Mucosa of rectum (tissue), 2 donors: ENCODE data around the gene MLLT10.
"Not testable (repeated sequence)": the region's sequence is repeated elsewhere in the genome, so short reads cannot be mapped to it uniquely, and the experiment has no call there.

Experiments used
- H3K27ac ChIP-seq, 2 donors: one replicate each; pipeline ENCODE4 v1.7.0; 2013; ENCODE audit warnings: inconsistent platforms in 2 of 2, low read depth in 2 of 2, low read length in 2 of 2
- H3K27me3 ChIP-seq, 2 donors: one replicate each; pipeline ENCODE4 v1.7.0; 2013; ENCODE audit warnings: low read length in 2 of 2; ENCODE audit not compliant: control insufficient read depth in 2 of 2, insufficient read depth in 2 of 2
- H3K36me3 ChIP-seq, 2 donors: one replicate each; pipeline ENCODE4 v1.7.0; 2013; ENCODE audit warnings: low read length in 2 of 2; ENCODE audit not compliant: control insufficient read depth in 2 of 2, insufficient read depth in 2 of 2
- H3K4me1 ChIP-seq, 2 donors: one replicate each; pipeline ENCODE4 v1.7.0; 2013; ENCODE audit warnings: low read length in 2 of 2, mild to moderate bottlenecking in 1 of 2; ENCODE audit not compliant: control insufficient read depth in 2 of 2, insufficient read depth in 2 of 2
- H3K4me3 ChIP-seq, 2 donors: one replicate each; pipeline ENCODE4 v1.7.0; 2013; ENCODE audit warnings: low read length in 2 of 2
- H3K9ac ChIP-seq, 2 donors: one replicate each; pipeline ENCODE4 v1.7.0; 2013; ENCODE audit warnings: low read length in 2 of 2, low read depth in 1 of 2, mild to moderate bottlenecking in 1 of 2
- H3K9me3 ChIP-seq, 2 donors: one replicate each; pipeline ENCODE4 v1.7.0; 2013; ENCODE audit warnings: low read length in 2 of 2; ENCODE audit not compliant: control insufficient read depth in 2 of 2
- donor health status: healthy.
- donor health status: Normal muscosa, but diverticular disease.

MLLT10 gene

DNA sequence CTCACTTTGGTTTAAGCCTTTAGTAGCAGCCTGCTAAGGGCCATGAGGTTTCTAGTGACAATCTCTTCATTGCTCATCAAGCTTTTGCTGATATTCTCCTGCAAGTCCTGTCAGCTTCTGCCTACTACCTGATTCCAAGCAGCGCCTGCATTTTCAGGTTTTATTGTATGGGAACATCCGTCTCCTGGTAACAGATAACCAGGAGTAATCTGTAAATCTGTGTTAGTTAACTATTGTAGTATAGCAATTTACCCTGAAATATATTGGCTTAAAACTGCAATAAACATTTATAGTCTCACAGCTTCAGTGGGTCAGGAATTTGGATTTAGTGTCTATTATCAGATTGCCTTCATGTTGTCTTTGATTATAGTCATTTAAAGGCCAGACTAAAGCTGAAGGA, 94.0 kb downstream of the MLLT10 start:
- no peaks in the 10 kb centered on the region for H3K27me3 ChIP-seq
- H3K9ac ChIP-seq = no peak overlapping the region
- no peak overlapping the region for H3K27ac ChIP-seq
- H3K4me1 ChIP-seq = no peaks in the 10 kb centered on the region
- peaks cover 4 to 5% of the 10 kb centered on the region in 2 donors for H3K36me3 ChIP-seq
- no peak overlapping the region for H3K4me3 ChIP-seq
- no peaks in the 10 kb centered on the region for H3K9me3 ChIP-seq

DNA sequence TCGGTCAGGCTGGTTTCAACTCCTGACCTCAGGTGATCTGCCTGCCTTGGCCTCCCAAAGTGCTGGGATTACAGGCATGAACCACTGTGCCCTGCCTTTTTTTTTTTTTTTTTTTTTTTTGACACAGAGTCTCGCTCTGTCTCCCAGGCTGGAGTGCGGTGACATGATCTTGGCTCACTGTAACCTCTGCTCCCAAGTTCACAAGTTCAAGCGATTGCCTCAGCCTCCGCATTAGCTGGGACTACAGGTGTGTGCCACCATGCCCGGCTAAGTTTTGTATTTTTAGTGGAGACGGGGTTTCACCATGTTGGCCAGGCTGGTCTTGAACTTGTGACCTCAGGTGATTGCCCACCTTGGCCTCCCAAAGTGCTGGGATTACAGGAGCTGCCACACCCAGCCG, 94.6 kb downstream of the MLLT10 start:
- not testable (repeated sequence) for H3K36me3 ChIP-seq, H3K27me3 ChIP-seq, H3K27ac ChIP-seq, H3K9me3 ChIP-seq, H3K9ac ChIP-seq, H3K4me3 ChIP-seq, H3K4me1 ChIP-seq

DNA sequence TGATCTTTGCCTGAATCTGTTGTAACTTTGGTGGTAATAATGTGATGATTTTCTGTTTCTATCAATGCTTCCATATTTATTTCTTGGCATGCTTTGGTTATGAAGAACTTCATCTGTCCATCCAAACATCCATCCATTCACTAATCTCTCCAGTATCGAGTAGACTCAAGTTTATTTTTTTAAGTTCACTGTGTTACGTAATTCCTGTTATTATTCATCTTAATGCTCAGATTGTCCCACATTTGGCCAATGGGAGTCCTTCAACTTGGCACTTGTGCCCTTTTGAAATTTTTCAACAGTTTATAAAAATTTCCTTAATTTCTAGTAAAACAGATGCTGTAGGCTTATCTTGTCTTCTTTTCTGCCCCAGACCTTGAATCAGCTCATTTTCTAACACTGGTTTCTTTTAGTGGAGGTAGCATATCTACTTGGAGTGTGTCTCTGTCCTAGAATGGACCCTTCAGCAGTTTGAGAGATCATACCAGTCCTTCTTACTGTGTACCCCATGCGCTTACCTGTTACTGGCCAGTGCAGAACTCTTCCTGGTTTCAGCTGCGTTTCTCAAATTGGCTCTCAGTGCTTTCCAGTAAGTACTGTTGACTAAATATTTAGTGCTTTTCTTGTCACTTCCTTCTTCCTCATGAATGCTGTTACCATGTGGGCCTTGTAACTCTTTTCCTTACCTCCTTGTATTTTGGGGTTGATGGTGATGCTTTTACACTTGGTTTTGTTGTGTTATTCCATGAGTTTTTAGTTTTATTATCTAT, 100.8 kb downstream of the MLLT10 start:
- H3K9me3 ChIP-seq = no peaks in the 10 kb centered on the region
- no peak overlapping the region for H3K27ac ChIP-seq
- no peaks in the 10 kb centered on the region for H3K4me1 ChIP-seq
- H3K4me3 ChIP-seq = no peak overlapping the region
- peaks cover 5 to 8% of the 10 kb centered on the region in 2 donors for H3K36me3 ChIP-seq
- no peak overlapping the region for H3K9ac ChIP-seq
- no peaks in the 10 kb centered on the region for H3K27me3 ChIP-seq

DNA sequence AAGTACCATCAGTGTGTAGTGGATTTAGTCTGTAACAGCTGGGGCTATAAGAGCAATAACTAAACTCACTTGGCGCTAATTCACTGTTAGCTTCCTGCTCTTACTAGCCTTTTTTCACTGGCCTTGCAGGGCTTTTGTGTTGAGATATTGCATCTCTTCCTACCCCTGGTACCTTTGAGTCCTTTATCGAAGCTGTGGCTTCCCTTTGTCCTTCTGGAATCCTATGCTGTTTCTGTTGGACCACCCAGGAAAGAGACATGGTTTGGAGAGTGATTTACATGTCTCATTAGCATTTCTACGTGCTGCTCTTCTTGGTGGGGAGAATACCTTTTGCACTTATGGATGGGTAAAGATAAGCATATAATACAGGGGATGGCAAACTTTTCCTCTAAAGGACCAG, 103.8 kb downstream of the MLLT10 start:
- Histone ChIP-seq H3K9ac (no peak overlapping the region), H3K4me3 (no peak overlapping the region), H3K9me3 (no peaks in the 10 kb centered on the region), H3K36me3 (peaks cover 5 to 8% of the 10 kb centered on the region in 2 donors), H3K27me3 (no peaks in the 10 kb centered on the region), H3K4me1 (no peaks in the 10 kb centered on the region), H3K27ac (no peak overlapping the region)

GRCh38 chr10:21638681-21639080, 104.6 kb downstream of the MLLT10 start:
- H3K36me3 ChIP-seq = peaks cover 5 to 8% of the 10 kb centered on the region in 2 donors
- no peak overlapping the region for H3K9ac ChIP-seq
- H3K9me3 ChIP-seq = no peaks in the 10 kb centered on the region
- H3K27ac ChIP-seq = no peak overlapping the region
- no peaks in the 10 kb centered on the region for H3K4me1 ChIP-seq
- no peaks in the 10 kb centered on the region for H3K27me3 ChIP-seq
- H3K4me3 ChIP-seq = no peak overlapping the region

- Histone ChIP-seq H3K36me3 (peaks cover 2 to 3% of the 10 kb centered on the region in 2 donors), H3K9me3 (no peaks in the 10 kb centered on the region), H3K4me3 (no peak overlapping the region), H3K27me3 (no peaks in the 10 kb centered on the region), H3K9ac (no peak overlapping the region), H3K4me1 (no peaks in the 10 kb centered on the region), H3K27ac (no peak overlapping the region)
These were observed 114.0 kb downstream of the MLLT10 start for GRCh38 chr10:21648040-21648439.

- no peak overlapping the region for H3K4me3 ChIP-seq
- H3K4me1 ChIP-seq = no peaks in the 10 kb centered on the region
- peaks cover 2 to 6% of the 10 kb centered on the region in 2 donors for H3K36me3 ChIP-seq
- no peaks in the 10 kb centered on the region for H3K9me3 ChIP-seq
- H3K9ac ChIP-seq = no peak overlapping the region
- H3K27me3 ChIP-seq = no peaks in the 10 kb centered on the region
- no peak overlapping the region for H3K27ac ChIP-seq
These were observed 115.4 kb downstream of the MLLT10 start for GRCh38 chr10:21649454-21649872.

GRCh38 chr10:21650353-21650752, 116.3 kb downstream of the MLLT10 start:
- Histone ChIP-seq H3K9me3 (no peaks in the 10 kb centered on the region), H3K36me3 (peaks cover 2 to 6% of the 10 kb centered on the region in 2 donors), H3K9ac (no peak overlapping the region), H3K4me1 (no peaks in the 10 kb centered on the region), H3K4me3 (no peak overlapping the region), H3K27ac (no peak overlapping the region), H3K27me3 (no peaks in the 10 kb centered on the region)

DNA sequence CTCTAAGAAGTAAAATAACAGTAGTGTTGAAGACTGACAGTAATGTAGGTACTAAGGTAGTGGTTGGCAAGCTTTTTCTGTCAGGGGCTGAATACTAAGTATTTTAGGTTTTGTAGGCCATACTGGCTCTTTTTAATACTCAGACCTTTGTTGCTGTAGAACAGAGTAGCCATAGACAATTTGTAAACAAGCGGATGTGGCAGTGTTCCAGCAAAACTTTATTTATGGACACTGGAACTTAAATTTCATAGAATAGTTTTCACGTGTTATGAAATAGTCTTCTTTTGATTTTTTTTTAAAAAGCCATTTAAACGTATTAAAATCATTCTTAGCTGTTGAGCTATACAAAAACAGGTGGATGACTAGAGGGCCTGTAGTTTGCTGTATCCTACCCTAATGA, 121.2 kb downstream of the MLLT10 start:
- no peak overlapping the region for H3K27ac ChIP-seq
- H3K9ac ChIP-seq = no peak overlapping the region
- H3K36me3 ChIP-seq = peaks cover 2 to 6% of the 10 kb centered on the region in 2 donors
- no peak overlapping the region for H3K4me3 ChIP-seq
- no peaks in the 10 kb centered on the region for H3K27me3 ChIP-seq
- no peaks in the 10 kb centered on the region for H3K4me1 ChIP-seq
- H3K9me3 ChIP-seq = no peaks in the 10 kb centered on the region

DNA sequence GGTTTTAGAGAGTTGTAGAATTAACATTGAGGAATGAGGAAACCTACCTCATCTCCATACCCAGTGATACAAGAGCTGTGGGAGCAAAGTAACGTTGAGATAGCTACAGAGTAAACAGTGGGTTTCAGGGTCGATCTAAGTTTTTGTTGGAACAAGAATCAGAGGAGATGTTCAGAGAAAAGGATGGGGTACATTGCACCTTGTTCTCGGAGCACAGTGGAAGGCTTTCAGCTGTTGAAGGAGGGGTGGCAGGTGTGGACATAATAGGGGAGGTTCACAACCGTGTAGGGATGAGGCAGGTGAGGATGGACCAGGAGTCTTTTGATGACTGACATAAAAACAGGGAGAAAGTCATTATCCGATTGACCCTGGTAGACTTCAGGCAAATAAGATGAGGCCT, 121.7 kb downstream of the MLLT10 start:
- no peaks in the 10 kb centered on the region for H3K27me3 ChIP-seq
- H3K9ac ChIP-seq = no peak overlapping the region
- no peak overlapping the region for H3K4me3 ChIP-seq

More for the DNA sequence above, 121.7 kb downstream of the MLLT10 start:
- Histone ChIP-seq H3K36me3 (peaks cover 2 to 6% of the 10 kb centered on the region in 2 donors), H3K9me3 (no peaks in the 10 kb centered on the region), H3K4me1 (no peaks in the 10 kb centered on the region), H3K27ac (no peak overlapping the region)
